ENCODE results near the gene RTRAF.

The RTRAF gene

DNA sequence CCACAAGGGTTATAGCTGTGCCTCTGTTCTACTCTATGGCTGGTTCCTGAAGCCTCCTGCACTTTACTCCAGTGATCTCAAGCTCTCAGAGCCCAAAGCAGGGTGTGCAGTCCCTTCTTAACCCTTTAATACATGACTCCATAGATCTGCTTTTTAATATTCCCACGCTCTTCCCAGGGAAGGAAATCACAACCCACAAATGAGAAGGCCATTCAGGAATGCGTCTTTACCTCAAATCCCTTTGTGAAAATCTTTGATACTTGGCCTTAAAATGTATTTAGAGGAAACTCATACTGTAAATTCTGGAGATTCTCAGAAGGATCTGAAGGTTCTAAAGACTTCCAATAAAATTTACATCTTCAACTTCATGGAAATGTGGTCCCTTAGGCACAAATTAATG lies 62.5 kb downstream of the RTRAF start:
- no peak for DNase-seq

DNA sequence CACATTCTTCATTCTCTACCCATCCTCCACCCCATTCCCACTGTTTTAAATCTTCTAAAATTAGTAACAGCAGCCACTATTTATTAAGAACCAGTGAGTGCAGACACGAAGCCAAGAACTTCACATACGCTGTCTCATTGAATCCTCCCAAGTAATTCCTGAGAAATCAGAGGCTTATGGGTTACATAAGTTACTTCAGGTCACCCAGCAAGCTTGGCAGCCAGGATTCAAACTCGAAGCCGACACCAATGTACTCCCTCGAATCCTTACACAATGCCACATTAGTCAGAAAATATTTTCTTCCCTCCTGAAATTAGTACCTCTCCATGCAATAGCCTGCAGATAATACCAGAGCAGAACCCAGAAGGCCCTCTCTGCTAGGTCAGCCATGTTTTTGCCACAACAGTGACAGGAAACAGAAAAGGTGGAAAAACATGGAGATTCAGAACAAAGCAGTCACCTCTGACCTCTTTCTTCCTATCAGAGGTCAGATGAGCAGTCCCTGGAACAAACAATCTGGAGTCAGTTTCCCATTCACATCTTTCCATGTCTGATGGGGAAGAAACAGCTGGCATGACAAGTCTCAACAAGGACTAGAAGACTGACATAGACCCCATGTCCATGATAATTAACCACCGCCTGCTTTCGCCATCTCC lies 63.1 kb downstream of the RTRAF start:
- no peak for DNase-seq

DNA sequence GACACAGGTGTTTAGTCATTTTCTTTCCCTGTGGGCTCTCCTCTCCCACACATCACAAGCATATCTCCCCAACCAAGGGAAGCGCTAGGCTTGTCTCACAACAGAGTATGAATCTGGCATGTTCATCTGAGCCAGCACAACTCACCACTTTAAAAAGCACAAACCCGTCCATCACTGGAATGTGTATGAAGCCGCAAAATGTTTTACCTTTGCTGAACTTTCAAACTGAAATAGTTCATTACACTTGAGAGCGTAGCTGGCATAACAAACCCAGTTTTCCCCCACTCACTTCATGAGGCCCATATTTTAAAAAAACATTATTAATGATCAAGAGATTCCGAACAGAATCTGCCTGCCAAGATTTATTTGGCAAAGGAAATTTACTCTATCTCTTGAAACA lies 63.7 kb downstream of the RTRAF start:
- no peak for DNase-seq

DNA sequence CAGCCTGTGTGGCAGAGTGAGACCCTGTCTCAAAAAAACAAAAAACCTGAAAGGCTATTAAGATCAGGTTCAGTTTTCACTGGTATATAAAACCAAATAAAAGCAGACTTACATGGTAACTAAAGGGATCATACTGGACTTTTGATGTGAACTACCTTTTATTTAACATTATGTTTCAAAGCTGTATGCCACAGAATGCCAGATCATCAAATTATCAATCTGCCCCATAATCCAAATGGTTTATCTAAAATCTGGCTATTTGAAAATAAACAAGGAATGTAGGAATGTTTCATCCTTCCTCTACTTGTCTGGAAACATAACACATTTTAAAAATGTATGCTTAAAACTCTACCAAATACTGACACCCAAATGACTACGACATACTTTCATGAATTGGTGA lies 65.3 kb downstream of the RTRAF start:
- DNase-seq = no peak

DNA sequence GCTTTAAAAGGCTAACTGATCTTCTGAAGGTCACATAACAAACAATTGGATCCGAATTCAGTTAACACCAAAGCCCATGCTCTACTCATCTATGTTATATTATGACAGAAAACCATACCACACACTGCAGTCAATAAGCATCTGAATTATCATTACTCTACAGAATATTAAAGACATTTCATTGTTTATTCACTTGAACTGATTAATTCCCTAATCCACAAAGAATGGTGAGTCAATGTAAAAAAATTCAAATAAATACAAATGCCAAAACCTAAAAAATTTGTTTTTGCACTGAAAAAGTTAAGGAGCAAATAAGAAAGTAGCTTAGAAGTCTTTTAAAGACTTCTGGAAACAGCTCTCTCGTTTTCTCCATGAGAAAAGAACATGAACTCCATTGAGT lies 65.8 kb downstream of the RTRAF start:
- DNase-seq = no peak

DNA sequence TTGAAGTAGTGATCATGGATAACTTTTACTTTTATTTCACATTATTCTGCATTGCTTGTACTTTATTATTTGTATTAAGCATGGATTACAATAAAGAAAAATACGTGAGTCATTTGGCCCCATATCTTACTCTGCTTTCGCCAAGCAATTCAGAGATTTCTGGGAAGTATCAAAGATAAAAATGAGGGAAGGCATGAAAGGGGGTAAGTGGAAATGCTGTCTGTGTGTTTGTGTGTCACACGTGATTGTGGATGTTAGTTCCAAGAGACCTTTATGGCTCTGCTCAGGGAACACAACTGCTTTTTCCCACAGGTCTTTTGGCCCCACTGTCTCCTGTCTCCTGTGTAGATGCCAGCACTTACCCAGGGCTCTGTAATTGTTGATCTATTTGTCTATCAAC lies 69.0 kb downstream of the RTRAF start:
- DNase-seq = no peak

DNA sequence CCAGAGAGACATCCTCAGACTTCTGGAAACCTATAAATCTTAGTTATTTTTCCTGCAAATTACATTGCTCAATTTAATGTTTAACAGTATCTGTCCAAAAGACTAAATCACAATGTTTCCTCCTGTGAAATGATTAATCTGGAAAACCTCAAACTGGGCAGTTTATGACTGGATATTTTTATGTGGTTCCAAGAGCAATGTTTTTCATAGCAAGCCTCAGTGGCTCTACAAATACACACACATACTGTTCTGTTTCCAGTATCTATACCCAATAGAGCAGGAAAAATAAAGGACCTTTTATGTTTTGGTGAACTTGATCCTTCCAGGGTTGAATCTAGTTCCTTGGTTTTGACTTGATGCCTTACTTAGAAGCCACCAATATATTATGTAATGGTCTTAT lies 70.3 kb downstream of the RTRAF start:
- DNase-seq = no peak

DNA sequence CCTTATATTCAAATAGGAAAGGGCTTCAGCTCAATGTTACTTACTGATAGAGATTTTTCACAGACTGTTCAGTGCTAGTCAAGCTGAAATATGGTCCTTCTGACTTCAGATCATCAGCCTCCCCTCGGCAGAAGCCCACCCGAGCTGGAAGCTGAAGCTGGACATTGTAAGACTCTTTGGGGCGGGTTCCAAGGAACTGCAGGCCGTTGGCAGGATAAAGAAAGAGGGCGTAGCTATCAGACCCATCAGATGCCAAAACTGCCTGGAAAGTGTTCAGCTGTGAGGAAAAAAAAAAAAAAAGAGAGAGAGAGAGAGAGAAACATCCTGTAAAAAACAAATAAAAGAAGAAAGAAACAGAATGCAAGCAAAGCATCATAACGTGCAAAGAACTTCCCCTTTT lies 70.7 kb downstream of the RTRAF start:
- no peak for DNase-seq
